Endothelial cell of hepatic sinusoid (primary cell): ENCODE measurements around the gene SLAIN1.

Source experiments
- in situ Hi-C: cut with HindIII; loops from 2 replicates; pipeline ENCODE4 v1.10.0; 2017; ENCODE audit warnings: low sequenced_read_pairs

SLAIN1 gene

DNA sequence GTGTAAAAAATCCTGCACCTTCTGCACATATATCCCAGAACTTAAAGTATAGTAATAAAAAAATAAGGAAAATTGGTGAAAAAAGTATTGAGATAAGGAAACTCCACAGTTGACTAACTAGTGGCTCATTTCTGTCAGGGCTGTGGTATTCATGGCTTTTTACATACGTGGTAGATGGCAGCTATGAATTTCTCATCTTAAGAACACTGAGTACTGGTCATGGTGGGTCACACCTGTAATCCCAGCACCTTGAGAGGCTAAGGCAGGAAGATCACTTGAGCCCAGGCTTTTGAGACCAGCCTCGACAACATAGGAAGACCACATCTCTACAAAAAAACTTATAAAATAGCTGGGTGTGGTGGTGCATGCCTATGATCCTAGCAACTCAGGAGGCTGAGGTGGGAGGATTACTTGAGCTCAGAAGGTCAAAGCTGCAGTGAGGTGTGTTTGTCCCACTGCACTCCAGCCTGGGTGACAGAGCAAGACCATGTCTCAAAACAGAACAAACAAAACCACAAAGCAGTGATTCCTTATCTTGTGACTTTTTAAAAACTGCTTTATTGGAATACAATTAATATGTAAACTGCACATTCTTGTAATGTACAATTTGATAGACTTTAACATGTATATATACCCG is 16.8 kb downstream of the SLAIN1 start:
- in situ Hi-C loops: no loop called here

- in situ Hi-C loops: no loop called here
Observed at GRCh38 chr13:77715233-77715891, 17.9 kb downstream of the SLAIN1 start.

GRCh38 chr13:77716692-77717091 is 19.2 kb downstream of the SLAIN1 start:
- in situ Hi-C loops: no loop called here

- in situ Hi-C loops: no loop called here
Observed at GRCh38 chr13:77717508-77717907, 20.0 kb downstream of the SLAIN1 start.

- in situ Hi-C loops: no loop called here
Observed at GRCh38 chr13:77719128-77719527, 21.6 kb downstream of the SLAIN1 start.

DNA sequence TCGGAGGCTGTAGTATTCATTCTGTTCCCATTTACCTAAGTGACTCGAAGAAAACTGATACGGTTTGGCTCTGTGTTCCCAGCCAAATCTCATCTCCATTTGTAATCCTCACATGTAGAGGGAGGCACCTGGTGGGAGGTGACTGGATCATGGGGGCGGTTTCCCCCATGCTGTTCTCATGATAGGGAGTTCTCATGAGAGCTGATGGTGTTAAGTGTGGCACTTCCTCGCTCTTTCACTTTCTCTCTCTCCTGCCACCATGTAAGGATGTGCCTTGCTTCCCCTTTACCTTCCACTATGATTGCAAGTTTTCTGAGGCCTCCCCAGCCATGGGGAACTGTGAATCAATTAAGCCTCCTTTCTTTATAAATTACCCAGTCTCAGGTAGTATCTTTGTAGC is 23.5 kb downstream of the SLAIN1 start:
- in situ Hi-C loops: no loop called here

DNA sequence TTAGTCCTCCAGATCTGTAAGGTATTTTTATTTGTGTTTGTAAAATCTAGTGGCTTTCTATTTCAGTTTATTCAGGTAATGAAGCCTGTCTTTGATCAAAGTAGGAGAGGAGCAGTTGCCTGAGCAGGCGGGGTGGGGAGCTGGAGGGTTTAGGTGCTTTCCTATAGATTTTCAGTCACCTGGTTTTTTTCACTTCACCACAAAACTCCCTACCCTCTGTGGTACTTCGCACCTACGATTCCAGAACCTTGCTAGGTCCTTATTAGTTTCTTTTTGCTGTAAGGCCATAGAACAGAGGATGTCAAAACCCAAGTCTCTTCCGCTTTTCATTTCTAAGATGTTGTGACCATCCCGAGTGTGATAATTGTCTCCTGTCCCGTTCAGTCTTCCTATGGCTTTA is 26.6 kb downstream of the SLAIN1 start:
- in situ Hi-C loops: no loop called here

GRCh38 chr13:77725071-77725470 is 27.6 kb downstream of the SLAIN1 start:
- in situ Hi-C loops: no loop called here

GRCh38 chr13:77728265-77729125 is 31.0 kb downstream of the SLAIN1 start:
- in situ Hi-C loops: no loop called here

GRCh38 chr13:77729502-77730221 is 32.2 kb downstream of the SLAIN1 start:
- in situ Hi-C loops: no loop called here

DNA sequence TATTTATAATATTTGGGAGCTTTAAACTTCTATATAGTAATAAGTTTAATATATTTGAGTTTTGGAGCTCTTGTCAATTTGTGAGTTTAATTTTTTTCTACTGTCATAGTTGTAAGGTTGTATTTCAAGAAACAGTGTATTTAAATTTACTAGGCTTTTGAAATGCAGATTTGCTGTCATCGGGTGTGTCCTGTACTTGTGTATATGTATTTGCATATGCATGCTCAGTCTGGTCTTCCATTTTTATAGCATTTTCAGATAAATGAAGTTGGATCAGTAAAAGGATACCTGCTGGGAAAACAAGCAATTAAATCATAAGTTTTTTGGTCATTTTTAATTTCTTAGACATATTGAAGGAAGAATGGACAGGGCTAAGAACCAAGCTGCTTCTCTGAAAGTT is 33.1 kb downstream of the SLAIN1 start:
- in situ Hi-C loops: no loop called here

- in situ Hi-C loops: no loop called here
Observed at GRCh38 chr13:77732287-77732686, 34.8 kb downstream of the SLAIN1 start.

- in situ Hi-C loops: no loop called here
Observed at GRCh38 chr13:77733674-77734073, 36.2 kb downstream of the SLAIN1 start.

DNA sequence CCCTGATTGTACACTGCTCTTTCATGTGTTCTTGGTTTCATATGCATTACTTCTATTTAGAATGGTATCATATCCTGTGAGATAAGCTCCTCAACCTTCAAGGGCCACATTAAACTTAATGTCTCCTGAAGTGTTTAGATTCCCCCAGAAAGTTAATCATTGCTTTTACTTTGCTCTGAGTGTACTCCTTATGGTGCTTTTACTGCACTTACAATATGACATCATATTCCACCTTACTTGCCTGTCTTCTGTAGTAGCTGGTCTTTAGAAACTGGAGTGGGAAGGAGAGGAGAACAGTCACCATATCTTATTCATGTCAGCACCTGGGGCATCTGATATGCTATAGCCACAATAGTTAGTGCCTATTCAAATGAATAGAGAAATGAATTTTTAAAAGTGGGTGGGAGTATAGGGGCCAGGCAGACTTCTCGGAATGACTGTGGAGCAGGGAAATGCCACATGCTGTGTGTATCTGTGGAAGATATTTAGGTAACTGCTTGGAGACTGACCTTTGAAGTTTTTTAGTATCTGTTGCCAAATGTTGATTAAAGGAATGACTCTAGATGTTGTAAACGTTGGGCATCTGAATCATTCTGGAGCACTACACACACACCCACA is 40.2 kb downstream of the SLAIN1 start:
- in situ Hi-C loops: no loop called here

DNA sequence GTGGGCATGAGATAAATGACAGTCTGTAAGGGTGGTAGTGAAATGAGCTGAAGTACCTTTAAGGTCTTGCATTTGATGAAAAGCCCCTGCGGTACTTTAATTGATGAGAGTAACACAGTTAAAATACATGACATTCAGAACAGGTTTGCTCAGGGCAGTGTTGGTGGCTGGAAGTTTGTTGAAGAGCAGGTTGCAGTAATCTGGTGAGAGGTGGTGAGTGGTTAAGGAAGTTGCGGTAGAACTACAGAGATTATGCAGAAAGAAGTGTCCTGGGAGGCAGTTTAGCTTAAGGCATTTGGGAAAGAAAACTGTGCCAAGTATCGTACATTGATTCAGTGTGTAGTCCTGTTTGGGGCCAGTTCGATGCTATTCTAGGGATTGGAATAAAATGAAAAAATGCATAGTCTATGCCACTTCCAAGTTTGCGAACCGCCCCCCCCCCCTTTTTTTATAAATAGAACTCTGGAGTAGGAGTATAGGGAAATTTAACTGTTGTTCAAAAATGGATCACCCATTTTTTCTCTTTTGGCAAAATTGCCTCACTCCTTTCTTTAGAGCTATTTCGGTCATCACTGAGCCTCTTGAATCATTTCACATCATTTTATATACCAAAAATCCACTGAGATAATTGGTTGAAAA is 42.7 kb downstream of the SLAIN1 start:
- in situ Hi-C loops: no loop called here

DNA sequence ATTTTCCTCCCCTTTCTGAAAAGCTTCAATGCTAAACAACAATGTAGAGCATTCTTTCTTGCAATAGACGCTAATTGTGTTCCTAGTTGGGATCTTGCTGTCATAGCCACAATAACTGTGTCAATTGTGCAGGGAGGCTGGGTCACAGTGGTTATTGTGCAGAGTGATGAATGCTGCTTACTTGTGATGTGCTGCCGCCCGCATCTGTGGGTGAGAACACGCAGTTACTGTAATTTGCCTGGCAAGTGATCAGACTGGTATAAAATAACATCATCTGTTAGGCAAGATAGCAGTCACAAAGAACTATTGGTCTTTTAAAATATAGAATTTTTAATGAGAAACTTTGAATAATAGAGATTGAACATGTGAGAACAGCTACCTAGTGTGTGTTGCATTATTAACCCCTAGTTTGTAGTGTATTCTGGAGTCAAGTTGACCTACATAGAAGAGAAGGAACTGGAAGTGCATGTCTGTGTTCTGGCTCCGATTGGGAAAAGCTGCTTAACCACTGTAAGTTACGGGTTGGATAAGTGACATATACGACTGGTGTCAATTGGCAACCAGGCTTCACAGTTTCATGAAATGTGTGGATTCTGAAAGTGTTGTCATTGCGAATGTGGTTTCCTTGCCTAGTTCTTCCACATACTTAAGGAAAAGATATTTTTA is 43.6 kb downstream of the SLAIN1 start:
- in situ Hi-C loops: no loop called here

- in situ Hi-C loops: no loop called here
Observed at GRCh38 chr13:77741597-77741972, 44.1 kb downstream of the SLAIN1 start.

DNA sequence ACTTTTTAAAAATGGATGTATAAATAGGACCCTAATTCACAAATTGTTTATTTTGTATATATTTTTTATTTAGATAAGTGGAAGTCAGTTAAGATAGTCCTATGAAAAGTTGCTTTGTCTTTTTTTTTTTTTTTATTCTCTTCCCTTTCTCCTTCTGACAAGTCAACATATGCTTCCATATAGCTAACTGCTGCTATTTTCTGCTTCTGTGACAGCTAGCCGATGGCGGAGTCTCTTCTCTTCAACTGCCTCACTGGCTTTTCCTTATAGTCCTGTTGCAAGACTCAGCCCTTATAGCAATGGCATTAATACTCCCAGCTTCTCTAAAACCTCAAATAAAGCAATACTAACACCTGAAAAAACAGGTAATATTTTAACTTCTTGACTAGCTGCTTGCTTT is 45.3 kb downstream of the SLAIN1 start:
- in situ Hi-C loops: no loop called here

DNA sequence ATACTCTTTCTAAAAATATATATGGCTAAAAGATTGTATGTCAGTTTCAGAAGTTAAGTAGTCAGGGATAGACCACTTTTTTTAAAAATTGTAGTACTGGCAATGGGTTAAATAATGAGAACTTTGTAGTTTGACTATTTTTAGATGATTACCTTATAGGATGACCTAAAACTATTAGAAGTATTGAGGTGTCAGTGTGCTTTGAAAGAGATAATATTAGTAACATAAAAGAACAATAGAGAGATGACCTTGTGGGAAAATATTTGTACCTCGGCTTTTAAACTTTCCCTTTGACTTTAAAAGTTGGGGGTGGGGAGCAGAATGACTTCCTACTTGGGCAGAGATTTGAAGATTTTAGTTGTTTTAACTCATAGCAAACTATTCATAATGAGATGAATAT is 48.3 kb downstream of the SLAIN1 start:
- in situ Hi-C loops: no loop called here

DNA sequence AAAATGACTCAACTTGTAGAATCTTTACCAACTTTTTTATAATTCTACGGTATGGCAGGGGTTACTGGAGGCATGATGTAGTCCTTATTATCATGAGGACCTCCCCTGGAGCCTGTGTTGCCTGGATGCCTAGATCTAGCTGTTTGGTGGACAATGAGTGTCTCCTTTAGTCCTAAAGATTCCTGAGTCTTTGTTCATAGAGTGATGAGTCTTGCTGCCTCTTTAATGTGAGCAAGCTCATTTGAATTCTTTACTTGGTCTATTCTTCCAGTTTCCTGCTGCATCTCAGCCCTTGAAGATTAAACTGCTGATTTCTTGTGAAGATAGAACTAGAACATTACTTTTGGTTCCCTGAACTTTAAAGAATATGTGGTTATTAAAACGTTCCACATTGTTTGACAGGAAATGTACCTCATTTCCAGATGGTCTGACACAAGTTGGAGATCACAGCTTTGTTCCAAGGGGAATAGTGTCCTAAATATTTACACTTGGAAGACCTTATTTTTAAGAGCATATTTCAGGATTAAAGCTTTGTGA is 51.9 kb downstream of the SLAIN1 start:
- in situ Hi-C loops: no loop called here
